T-helper 22 cell (primary cell): ENCODE data around the gene CEP131.
"Not testable (repeated sequence)": the region's sequence is repeated elsewhere in the genome, so short reads cannot be mapped to it uniquely, and the experiment has no call there.

Experiments
- DNase-seq: peaks from one replicate; pipeline ENCODE4 v3.0.0-alpha.2; 2020; ENCODE audit warnings: low read depth

The CEP131 gene

GRCh38 chr17:81165246-81166032, 57.3 kb downstream of the CEP131 start, which contains the start of gene PVALEF:
PVALEF (plus strand) TSS chr17:81165507; CDS start chr17:81181227, 15,720 bp downstream.
- DNase-seq, result no peak

GRCh38 chr17:81164371-81165245, 58.2 kb downstream of the CEP131 start:
- DNase-seq, result no peak

- no peak for DNase-seq
These were observed 58.9 kb downstream of the CEP131 start for GRCh38 chr17:81163703-81164370.

DNA sequence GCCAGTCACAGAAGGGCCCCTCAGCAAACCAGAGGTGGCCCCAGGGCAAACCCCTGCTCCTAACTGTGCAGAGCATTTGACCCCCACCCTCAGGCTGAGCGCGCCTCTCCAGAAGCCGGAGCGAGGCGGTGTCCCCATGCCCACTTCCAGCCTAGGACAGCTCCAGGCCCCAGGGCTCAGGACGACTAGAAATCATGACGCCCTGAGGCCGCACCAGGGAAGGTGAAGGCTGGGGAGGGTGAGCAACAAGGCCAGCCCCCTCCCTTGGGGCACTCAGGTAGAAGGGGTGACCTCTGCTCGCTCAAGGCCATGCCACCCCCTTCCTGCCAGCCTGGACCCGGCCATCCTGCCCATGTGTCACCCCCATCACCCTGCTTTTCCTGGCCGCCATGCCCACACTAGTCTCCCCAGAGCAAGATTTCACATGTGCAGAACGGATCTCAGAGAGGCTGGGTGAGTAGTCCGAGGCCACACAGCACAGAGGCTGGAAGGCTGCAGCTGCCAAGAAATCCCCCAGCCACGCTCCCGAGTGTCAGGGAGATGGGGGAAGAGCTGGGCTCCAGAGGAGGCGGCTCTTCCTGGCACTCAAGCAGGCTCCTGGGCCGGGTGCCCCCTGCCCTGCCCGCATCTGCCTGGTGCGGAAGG, 59.6 kb downstream of the CEP131 start:
- DNase-seq, result no peak

GRCh38 chr17:81162491-81162890, 60.3 kb downstream of the CEP131 start:
- DNase-seq, result no peak

GRCh38 chr17:81161972-81162371, 60.8 kb downstream of the CEP131 start:
- DNase-seq, result no peak

GRCh38 chr17:81161536-81161935, 61.2 kb downstream of the CEP131 start:
- DNase-seq, result no peak

DNA sequence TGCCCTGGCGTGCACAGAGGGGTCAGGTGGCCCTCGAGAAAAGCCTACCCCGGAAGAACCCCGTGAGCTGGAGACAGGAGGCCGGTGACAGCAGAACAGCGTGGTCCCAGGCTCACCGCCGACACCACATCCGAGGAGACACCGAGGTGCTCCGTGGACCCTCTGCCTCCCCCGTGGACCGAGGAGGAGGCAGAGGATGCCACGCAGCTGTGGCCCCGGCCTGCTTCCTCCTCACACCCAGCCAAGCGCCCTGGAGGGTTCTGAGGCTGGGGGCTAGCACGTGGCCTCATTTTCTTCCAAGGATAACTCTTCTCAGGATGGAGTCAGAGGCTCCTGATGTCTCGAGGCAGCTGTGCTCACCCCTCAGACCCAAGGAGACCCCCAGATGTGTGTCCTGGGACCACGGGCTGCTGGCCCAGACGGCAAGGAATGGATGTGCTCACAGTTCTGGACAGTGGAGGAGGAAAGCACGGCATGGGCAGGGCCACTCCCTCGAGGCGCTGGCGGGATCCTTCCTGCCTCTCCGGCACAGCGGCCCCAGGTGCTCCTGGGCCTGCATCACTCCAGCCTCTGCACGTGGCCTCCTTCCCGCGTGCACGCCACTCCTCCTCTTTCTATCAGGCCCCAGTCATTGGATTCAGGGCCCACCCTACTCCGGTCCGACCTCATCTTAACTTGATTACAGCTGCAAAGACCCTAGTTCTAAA, 61.9 kb downstream of the CEP131 start:
- DNase-seq, result no peak

GRCh38 chr17:81160306-81160705, 62.5 kb downstream of the CEP131 start:
- no peak for DNase-seq

DNA sequence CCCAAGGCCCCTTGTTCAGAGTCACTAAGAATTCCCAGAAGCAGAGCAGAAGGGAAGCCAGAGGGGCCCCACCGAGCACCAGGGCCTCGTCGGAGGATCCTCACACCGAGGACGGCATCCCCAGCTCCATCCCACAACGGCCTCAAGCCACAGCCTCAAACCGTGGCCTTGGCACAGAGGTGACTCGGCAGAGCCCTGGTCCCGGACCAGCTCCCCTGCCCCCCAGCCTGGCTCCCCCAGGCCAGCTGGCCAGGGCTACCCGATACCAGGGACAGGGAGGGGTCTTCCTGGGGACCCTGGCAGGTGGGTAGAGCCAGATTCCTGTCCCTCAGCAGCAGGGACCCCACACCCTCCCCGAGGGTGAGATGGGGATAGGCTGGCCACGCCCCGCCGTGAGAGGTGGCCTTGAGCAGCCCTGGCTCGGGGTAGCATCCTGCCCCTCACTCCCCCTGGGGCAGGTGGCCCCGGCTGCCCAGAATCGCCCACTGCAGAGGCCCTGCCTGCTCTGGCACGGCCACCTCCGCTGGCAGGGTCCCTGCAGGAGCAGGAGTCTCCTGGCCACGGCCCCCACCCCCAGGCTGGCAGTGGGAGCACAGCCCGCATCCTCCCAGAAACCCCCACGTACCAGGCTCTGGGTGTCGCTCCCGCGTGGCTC, 63.0 kb downstream of the CEP131 start:
- no peak for DNase-seq

DNA sequence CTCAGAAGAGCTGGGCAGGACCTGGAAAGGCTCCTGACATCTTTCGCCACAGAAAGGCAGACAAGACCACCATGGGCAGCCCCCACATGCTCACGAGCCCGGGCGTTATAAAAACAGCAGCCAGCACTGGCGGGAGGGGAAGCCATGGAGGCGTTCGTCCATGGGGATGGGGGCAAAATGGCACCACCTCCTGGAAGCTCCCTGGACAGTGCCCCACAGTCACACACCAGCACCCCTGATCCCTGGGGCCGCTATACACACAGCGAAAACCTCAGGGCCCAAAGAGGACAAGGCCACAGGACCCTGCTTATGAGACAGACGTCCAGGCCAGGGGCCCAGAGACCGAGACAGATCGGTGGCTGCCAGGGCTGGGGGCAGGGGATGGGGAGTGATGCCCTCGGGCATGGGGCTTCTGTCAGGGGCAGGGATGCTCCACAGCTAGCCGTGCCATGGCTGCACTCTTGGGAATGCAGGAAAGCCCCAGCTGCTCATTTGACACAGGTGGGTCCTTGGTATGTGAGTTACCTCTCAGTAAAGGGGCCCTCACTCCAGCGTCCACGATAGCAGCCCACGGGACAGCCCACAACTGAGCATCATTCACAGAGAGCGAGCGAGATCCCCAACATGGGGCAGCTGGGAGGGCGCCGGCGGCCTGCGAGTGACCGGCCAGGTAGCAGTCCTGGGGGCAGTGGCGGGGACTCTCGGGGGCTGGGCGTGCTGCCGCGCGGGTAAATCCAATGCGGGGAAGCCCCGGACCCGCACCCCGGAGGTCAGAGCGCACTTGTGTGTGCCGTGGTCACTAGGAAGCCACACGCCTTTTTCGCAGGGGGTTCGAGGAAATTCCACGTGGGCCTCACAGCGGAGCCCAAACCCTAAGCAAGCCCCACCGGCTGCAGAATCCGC, 63.8 kb downstream of the CEP131 start:
- DNase-seq, result no peak

DNA sequence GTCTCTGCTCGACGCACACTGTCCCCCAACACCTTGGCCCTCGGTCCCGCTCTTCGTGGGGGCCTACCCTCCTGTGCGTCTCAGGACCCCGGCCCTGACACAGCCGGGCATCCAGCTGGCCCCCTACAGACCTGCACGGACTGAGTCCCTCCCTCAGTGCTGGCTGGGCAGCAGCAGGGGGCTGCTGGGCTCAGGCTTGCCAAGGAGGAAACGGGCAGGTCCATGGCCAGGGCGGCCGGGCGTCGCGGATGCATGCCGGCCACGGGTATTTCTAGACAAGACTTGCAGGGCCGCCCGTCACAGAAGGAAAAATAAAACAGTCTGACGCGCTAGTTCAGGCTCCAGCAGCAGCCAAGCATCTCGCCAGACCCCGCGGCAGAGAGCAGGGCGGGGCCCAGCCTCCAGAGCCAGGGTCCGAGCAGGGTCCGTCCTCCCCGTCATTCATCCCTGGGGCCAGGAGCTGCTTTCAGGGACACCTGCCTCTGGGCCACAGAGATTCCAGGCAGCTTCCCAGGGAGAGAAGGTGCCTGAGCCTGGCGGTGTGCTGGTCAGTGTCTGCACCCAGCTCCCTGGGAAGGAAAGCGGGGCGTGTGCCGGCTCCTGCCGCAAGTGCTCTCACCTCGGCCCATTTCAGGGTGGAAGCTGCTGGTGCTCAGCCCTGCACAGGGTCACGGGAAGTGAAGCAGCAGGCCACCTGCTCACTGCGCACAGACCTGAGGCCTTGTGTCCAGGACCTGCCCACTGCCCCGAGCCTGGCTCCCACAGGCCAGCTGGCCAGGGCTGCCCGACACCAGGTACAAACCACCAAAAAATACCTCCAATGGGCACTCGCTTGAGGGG, 64.7 kb downstream of the CEP131 start:
- DNase-seq, result no peak

DNA sequence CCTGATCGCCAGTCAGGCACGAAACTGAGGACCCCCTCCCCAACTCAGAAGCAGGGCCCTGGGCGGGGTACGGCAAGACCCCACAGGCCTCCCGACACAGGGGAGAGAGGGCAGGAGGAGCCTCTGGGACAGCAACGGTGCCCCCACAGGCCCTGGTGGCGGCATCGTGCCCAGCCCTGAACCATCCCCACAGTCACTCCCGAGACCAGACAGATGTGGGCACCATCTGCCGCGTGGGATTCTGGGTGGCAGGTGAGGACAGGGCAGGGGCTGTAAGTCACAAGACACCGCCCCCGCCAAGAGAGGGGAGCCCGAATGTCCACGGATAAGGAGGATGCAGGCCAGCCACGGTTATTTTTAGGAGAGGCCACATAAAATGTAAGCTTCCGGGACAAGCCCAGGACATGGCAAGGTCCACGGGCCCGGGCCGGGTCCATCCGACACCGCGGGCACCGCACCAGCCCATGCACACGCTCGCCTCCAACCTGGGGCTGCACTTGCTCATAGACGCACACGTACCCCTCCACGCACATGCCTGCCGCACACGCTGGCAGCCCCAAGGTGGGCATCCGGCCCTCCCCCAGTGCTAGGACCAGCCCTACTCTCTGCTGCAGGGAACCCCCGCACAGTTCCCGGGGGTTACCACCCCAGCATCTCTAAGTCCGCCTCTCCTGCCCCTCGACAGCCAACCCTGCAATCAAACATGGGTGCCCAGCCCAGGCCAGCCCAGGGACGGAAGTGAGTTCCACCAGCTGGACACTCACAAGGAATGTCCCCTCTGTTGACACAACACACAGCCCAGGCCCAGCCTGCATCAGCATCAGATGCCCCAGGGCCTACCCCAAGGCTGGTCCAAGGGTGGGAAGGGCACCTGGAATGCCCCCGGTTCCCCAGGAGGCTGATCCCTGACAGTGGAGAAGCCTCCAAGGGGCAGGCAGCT, 65.6 kb downstream of the CEP131 start:
- no peak for DNase-seq

GRCh38 chr17:81154961-81155360, 67.8 kb downstream of the CEP131 start:
- DNase-seq, result no peak

- not testable (repeated sequence) for DNase-seq
These were observed 68.7 kb downstream of the CEP131 start for GRCh38 chr17:81154016-81154415.

DNA sequence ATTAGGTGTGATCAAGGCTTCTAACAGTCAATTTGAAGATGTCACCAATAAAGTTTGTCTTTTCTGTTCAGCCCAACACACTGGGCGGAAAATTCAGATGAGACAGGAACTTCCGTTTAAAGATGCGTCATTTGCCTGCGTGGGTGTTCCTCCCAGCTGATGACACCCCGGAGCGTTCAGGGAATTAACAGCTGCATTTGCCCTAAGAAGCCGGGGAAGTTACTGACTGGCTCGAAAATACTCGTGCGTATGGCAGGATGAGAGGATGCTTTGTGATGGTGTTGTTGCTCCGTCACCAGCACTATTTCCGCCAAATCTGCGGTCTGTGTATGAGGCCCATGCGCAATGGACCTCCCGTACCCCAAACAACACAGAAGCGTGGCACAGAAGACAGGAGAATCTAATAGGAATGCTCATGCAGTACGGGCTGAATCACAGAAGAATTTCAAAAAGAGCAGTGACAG, 69.4 kb downstream of the CEP131 start:
- no peak for DNase-seq

DNA sequence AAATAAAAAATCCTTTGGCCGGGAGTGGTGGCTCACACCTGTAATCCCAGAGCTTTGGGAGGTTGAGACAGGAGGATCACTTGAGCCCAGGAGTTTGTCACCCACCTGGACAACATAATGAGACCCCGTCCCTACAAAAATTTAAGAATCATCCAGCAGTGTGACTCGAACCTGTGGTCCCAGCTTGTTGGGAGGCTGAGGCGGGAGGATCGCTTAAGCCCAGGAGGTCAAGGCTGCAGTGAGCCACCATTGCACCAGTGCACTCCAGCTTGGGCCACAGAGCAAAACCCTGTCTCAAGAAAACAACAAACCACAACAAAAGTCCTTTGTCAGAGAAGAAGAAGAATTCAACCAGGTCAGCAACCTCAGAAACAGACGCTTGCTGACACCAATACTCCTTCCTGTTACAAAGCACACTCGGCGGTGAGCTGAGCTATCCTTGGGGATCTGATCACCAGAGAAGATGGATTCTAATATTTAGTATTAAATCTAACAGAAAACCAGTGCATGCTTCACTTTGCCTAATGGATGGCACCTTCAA, 70.4 kb downstream of the CEP131 start:
- DNase-seq, result no peak
